HAP-1 (cell line): ENCODE data around the gene STAG2.

Experiments
- DNase-seq, 2 experiments: peaks; one replicate each; pipeline ENCODE4 v3.0.0-alpha.2; 2016 to 2020; ENCODE audit warnings: low spot score in 2 of 2
- H3K27me3 ChIP-seq: fragments of 250-450 bp; sonication (Bioruptor Pico); 2 replicates; pipeline ENCODE4 v1.5.1; 2020; ENCODE audit warnings: low read depth, mild to moderate bottlenecking, moderate library complexity
- H3K36me3 ChIP-seq: fragments of 250-450 bp; sonication (Bioruptor Pico); replicated peaks from 2 replicates; pipeline ENCODE4 v1.5.1; 2020; ENCODE audit warnings: mild to moderate bottlenecking
- H3K4me1 ChIP-seq: fragments of 250-450 bp; sonication (Bioruptor Pico); 2 replicates; pipeline ENCODE4 v1.5.1; 2020; ENCODE audit warnings: mild to moderate bottlenecking
- H3K4me3 ChIP-seq: fragments of 250-450 bp; sonication (Bioruptor Pico); 2 replicates; pipeline ENCODE4 v1.5.1; 2020; ENCODE audit warnings: mild to moderate bottlenecking, moderate library complexity
- H3K9me3 ChIP-seq: fragments of 250-450 bp; sonication (Bioruptor Pico); 2 replicates; pipeline ENCODE4 v1.5.1; 2020; ENCODE audit warnings: mild to moderate bottlenecking, moderate library complexity
- in situ Hi-C: fragments of 300-500 bp; cut with MboI; formaldehyde crosslinking; loops from 3 replicates; pipeline ENCODE4 v1.14.3; 2020; ENCODE audit warnings: low sequenced_read_pairs, inconsistent platforms, mixed read lengths

The STAG2 gene

DNA sequence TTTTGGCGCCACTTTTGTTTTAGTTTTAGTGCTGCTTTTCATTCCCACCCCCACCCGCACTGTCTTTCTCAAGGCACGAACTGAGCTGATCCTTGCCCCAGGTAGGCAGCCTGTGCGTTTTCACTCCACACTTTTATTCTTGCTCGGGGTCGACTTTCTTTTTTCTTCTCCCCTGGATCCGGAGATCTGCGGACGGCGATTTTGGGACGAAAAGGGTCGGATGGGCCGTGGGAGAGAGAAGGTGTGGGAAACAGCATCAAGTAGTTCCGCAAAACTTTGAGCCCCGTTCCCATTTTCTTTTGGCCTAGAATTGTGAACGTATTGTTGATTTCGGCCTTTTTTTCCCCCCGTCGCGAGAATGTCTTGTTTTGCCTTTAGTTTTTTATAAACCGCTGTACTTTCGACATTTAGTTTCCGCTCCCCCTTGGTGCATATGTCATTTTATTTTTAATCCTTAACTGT is 531 bp downstream of the STAG2 start:
- in situ Hi-C loops: no loop called here
- DNase-seq: peak in 1 of 2 experiments; percentile 61
- Histone ChIP-seq H3K9me3 (no peaks in the 10 kb centered on the region), H3K4me3 (peak overlapping the region; percentile 75), H3K36me3 (no peaks in the 10 kb centered on the region), H3K27me3 (no peaks in the 10 kb centered on the region), H3K4me1 (peaks cover 29% of the 10 kb centered on the region)

DNA sequence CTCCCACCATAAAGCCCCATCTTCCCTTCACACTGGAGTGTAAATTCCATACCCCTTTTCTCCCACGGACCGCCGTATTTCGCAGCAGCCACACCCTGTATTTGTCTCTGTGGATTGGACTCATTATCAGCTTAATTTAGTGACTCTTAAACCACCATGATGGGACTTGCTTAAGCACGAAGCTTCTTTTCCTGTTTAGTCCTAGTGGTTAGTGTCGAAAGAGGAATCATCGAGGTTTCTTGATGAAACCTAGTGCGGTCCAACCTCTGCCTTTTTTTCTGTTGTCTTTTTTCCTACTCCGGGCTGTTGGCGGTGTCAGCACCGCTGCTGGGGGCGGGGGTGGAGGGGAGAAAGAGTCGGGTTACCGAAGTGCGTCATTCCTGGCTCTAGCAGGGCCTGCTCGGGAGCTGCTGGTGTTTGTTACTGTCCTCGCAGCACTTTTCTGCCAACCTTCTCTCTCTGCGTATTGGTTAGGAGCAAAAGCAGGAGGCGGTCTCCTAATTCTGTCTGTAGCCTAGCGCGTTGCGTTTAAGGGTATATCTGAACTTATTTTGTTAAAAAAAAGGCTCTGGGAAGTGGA is 1.4 kb downstream of the STAG2 start:
- peaks cover 31% of the 10 kb centered on the region for H3K4me1 ChIP-seq
- H3K27me3 ChIP-seq: no peaks in the 10 kb centered on the region
- peak overlapping the region; percentile 75 for H3K4me3 ChIP-seq
- in situ Hi-C loops: no loop called here
- peak; percentile 95 to 97 for DNase-seq
- H3K9me3 ChIP-seq: no peaks in the 10 kb centered on the region
- H3K36me3 ChIP-seq: no peaks in the 10 kb centered on the region

DNA sequence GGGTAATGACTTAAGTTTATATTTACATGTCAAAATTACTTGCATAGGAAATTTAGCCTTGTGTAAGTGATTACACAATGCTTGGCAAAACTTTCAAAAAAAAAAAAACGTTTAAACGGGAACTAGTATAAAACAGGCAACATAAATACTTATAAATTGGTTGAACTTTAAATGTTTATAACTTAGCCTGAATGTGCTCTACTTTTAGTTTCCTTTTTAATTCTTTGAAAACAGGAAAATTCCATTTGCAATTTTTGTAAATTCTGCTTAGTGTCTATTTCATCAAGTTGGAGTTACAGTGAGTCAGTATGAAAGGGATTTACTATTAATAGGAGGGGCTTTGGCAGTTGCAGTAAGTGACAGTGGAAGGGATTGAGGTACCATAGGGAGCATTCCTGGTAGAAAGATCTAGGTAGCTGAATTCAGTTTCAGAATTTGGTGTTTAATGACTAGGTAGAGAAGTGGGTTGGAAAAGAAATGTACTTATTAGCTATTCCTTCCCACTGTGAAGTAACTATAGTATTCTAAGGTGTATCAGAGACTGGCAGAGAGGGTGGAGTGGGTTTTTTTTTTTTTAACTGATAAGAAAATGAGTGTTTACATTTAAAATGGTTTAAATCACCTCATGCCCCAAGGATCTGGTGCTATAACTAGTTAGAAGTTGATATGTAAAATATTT is 2.8 kb downstream of the STAG2 start:
- H3K27me3 ChIP-seq: no peaks in the 10 kb centered on the region
- peaks cover 32% of the 10 kb centered on the region for H3K4me1 ChIP-seq
- H3K36me3 ChIP-seq: no peaks in the 10 kb centered on the region
- peak in 1 of 2 experiments; percentile 39 for DNase-seq
- no peaks in the 10 kb centered on the region for H3K9me3 ChIP-seq
- H3K4me3 ChIP-seq: peak overlapping the region; percentile 75
- in situ Hi-C loops: no loop called here

DNA sequence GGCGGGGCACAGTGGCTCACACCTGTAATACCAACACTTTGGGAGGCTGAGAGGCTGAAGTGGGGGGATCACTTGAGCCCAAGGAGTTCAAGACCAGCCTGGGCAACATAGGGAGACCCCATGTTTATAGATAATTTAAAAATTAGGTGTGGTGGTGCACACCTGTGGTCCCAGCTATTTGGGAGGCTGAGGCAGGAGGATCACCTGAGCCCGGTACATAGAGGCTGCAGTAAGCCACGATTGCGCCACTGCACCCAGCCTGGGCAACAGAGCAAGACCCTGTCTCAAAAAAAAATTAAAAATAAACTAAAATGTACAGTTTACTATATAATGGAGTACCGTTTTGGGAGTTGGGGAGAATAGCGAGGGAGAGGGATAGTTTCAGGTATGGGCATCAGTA is 4.2 kb downstream of the STAG2 start:
- Histone ChIP-seq H3K4me3 (no peak overlapping the region), H3K9me3 (no peaks in the 10 kb centered on the region), H3K27me3 (no peaks in the 10 kb centered on the region), H3K4me1 (peaks cover 38% of the 10 kb centered on the region), H3K36me3 (no peaks in the 10 kb centered on the region)
- in situ Hi-C loops: no loop called here
- no peak for DNase-seq

DNA sequence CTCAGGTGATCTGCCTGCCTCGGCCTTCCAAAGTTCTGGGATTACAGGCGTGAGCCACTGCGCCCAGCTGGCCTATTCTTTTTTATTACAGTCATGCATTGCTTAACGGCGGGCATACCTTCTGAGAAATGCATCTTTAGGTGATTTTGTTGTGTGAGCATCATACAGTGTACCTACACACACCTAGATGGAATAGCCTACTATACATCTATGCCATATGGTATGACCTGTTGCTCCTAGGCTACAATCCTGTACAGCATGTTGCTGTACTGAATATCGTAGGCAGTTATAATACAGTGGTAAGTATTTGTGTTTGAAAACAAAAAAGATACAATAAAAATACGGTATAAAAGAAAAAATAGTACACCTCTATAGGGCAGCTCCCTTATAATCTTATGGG is 6.0 kb downstream of the STAG2 start:
- no peaks in the 10 kb centered on the region for H3K36me3 ChIP-seq
- H3K4me1 ChIP-seq: peaks cover 38% of the 10 kb centered on the region
- H3K4me3 ChIP-seq: no peak overlapping the region
- no peaks in the 10 kb centered on the region for H3K9me3 ChIP-seq
- DNase-seq: no peak
- no peaks in the 10 kb centered on the region for H3K27me3 ChIP-seq
- in situ Hi-C loops: no loop called here

DNA sequence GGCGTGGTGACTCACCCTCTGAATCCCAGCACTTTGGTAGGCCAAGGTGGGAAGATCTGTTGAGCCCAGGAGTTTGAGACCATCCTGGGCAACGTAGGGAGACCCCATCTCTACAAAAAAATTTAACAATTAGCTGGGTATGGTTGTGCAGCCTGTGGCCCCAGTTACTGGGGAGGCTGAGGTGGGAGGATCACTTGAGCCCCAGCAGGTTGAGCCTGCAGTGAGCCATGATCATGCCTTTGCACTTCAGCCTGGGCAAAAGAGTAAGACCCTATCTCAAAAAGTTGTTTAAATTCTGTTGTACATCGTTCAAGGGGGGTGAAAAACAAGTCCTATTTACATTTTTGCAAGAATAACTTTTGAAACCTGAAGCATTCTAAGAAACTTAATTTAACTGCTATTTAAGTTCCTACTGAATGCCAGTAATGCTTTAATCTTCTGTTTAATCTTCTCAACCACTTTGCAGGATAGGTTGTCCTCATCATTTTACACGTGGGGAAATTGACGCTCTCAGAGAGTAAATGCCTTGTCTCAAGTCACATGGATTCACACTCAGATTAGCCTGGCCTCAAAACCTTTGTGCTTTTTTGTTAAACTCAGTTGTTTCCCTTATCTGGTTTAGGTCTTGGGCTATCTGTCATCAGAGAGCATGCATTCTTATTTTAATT is 7.0 kb downstream of the STAG2 start:
- in situ Hi-C loops: no loop called here

DNA sequence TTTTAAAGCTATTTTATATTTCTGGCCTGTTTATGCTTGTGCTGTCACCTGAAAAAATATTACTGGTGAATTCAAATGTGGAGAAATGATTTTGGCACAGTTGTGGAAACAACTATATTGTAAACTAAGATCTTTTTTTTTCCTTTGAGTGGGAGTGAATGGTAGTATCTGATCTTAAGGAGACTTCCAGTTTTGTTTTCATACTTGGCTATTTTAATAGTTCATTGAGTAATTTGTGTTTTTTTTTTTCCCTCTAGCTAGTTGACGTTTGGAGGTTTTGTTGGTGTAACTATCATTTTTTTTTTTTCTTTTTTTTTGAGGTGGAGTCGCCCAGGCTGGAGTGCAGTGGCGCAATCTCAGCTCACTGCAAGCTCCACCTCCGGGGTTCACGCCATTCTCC is 10.5 kb downstream of the STAG2 start:
- peaks cover 24% of the 10 kb centered on the region for H3K4me1 ChIP-seq
- DNase-seq: no peak
- in situ Hi-C loops: no loop called here
- H3K9me3 ChIP-seq: no peaks in the 10 kb centered on the region
- H3K36me3 ChIP-seq: no peaks in the 10 kb centered on the region
- H3K4me3 ChIP-seq: no peak overlapping the region
- no peaks in the 10 kb centered on the region for H3K27me3 ChIP-seq

More for the DNA sequence above, 7.0 kb downstream of the STAG2 start:
- Histone ChIP-seq H3K36me3 (no peaks in the 10 kb centered on the region), H3K27me3 (no peaks in the 10 kb centered on the region), H3K9me3 (no peaks in the 10 kb centered on the region), H3K4me1 (peaks cover 38% of the 10 kb centered on the region), H3K4me3 (no peak overlapping the region)
- DNase-seq: peak in 1 of 2 experiments; percentile 55

DNA sequence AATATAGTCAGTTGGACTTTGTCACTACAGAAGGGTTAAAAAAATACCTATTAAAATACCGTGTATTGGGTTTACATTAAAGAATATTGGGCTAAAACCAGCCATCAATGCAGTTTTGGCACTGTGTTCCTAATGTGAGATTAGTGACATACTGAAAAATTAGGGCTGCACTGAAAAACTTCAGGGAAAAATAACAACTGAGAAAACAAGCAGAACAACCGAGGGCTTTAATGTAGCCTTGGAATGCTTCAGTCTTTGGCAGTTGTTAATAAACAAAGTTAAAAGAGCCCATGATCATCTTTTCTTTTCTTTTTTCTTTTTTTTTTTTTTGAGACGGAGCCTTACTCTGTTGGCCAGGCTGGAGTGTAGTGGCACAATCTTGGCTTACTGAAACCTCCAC is 12.4 kb downstream of the STAG2 start:
- Histone ChIP-seq H3K4me1 (peaks cover 11% of the 10 kb centered on the region), H3K36me3 (no peaks in the 10 kb centered on the region), H3K9me3 (no peaks in the 10 kb centered on the region), H3K4me3 (no peak overlapping the region), H3K27me3 (no peaks in the 10 kb centered on the region)
- no peak for DNase-seq
- in situ Hi-C loops: no loop called here

DNA sequence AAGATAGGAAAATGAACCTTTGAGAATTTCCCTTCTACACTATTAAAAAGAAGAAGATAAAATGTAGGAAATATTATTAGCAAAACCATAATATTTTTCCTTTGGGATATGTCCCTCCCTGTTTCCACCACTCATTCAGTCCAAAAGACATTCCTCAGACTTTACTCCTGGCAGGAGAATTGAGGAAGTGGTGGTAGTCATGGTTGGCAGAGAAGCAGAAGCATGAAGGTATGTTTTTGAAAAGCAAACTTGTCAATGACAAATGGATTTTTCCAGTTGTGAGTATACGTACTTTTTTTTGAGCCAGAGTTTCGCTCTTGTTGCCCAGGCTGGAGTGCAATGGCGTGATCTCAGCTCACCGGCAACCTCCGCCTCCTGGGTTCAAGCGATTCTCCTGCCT is 13.7 kb downstream of the STAG2 start:
- Histone ChIP-seq H3K36me3 (no peaks in the 10 kb centered on the region), H3K27me3 (no peaks in the 10 kb centered on the region), H3K4me1 (peaks cover 17% of the 10 kb centered on the region), H3K4me3 (no peak overlapping the region), H3K9me3 (no peaks in the 10 kb centered on the region)
- in situ Hi-C loops: no loop called here
- DNase-seq: no peak

DNA sequence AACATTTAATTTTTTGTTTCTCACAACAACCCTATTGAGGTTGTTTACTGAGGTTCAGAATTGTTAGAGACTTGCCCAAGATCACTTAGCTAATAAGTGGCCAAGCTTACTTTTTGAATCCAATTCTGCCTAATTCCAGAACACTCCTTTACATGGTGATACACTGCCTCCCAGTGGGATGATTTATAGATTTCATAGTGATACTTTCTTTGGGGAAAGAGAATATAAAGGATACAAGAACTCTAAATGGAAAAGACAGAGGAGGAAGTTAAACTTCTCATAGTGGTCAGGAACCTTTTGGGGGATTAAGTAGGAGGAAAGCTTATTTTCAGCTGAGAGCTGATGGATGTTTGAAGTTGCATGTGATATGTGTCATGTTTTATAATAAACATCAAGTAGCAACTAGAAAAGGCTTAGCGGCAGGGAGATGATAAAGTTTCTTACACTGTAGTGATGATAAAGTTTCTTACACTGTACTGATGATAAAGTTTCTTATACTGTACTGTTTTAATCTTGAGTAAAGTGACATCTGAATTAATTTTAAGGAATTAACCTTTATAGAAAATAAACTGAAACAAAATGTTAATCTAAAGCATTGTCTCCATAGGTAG is 15.3 kb downstream of the STAG2 start:
- no peaks in the 10 kb centered on the region for H3K27me3 ChIP-seq

DNA sequence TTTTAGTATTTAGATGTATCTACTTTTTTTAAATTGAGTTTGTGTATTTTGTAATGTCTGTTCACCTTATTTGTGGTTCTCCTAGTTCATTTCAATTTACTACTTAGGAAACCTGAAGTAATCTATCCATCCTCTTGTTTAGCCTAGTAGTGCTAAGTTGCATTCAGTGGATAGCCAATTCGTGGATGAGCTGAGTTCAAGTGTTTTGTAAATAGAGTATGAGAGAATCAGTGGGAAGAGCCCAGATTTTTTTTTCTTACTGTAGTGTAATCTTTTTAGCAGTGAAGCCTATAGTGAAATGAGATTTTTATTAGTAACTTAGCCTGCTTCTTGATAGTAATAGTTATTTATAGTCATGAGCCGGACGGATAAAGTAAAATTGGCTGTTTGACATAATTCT is 21.7 kb downstream of the STAG2 start:
- H3K4me3 ChIP-seq: no peak overlapping the region
- DNase-seq: no peak

More for the DNA sequence above, 15.3 kb downstream of the STAG2 start:
- peaks cover 20% of the 10 kb centered on the region for H3K4me1 ChIP-seq
- H3K9me3 ChIP-seq: no peaks in the 10 kb centered on the region
- in situ Hi-C loops: no loop called here
- H3K4me3 ChIP-seq: no peak overlapping the region
- H3K36me3 ChIP-seq: no peaks in the 10 kb centered on the region
- DNase-seq: peak in 1 of 2 experiments; percentile 69

DNA sequence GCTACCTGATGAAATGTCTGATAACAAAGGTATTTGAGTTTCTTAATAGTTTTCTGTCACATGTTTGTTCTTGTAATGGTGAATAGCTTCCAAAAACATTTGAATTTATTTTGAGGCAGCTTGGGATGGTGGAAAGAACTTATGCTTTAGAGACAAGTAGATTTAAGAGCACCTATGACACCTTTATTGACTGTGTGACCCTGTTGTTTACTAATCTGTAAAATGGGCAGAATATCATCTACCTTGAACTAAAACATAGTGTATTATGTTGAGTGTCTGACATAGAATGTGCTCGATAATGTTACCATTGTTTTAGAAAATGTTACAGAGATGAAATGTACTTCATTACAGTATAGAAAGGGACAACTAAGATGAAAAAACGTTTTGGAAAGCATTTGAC is 24.9 kb downstream of the STAG2 start:
- H3K4me1 ChIP-seq: peaks cover 20% of the 10 kb centered on the region
- H3K27me3 ChIP-seq: no peaks in the 10 kb centered on the region
- no peaks in the 10 kb centered on the region for H3K9me3 ChIP-seq
- DNase-seq: no peak
- in situ Hi-C loops: no loop called here
- H3K4me3 ChIP-seq: no peak overlapping the region
- H3K36me3 ChIP-seq: no peaks in the 10 kb centered on the region

More for the DNA sequence above, 21.7 kb downstream of the STAG2 start:
- Histone ChIP-seq H3K27me3 (no peaks in the 10 kb centered on the region), H3K4me1 (peaks cover 26% of the 10 kb centered on the region), H3K9me3 (no peaks in the 10 kb centered on the region), H3K36me3 (no peaks in the 10 kb centered on the region)
- in situ Hi-C loops: no loop called here

DNA sequence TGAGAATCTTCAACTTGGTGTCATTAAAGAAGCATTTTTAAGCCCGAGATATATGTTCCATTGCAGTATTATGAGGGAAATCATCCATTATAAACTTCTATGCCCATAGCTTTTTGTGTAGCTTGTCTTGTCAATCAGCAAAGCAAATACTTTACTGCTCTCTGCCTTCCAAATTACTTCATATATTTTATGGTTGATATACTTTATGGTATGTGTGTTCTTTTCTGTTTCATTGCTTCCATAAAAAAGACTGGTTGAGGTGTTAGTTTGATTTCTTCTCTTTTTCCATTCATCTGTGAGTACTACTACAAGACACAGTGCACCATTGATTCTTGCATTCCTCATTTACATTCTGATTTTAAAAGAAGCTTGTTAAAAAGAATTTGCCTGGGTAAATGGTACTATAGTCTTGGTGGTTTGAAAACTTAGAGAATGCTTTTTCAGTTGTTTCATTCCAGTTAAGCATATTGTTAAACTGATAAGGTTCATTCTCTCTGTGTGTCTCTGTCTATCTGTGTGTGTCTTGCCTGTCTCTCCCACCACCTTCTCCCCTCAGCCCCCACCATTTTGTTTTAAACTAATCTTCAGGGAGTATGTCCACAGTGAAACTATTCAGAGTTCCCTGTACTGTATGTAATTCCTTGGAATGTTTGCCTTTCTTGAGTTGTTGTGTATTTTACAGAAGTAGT is 27.1 kb downstream of the STAG2 start:
- peak in 1 of 2 experiments; percentile 39 for DNase-seq
- Histone ChIP-seq H3K4me3 (no peak overlapping the region), H3K36me3 (no peaks in the 10 kb centered on the region), H3K9me3 (no peaks in the 10 kb centered on the region), H3K4me1 (peaks cover 25% of the 10 kb centered on the region), H3K27me3 (no peaks in the 10 kb centered on the region)
- in situ Hi-C loops: no loop called here
